ENCODE measurements around the gene KAT6B.

The KAT6B gene

GRCh38 chr10:74824184-74824899 lies 2.1 kb upstream of the KAT6B start:
- DNase-seq: peak; percentile 29

- DNase-seq: peak; percentile 36
These were observed 1.5 kb upstream of the KAT6B start for GRCh38 chr10:74824900-74825370.

GRCh38 chr10:74825371-74826141 lies 844 bp upstream of the KAT6B start:
- DNase-seq: no peak

GRCh38 chr10:74827045-74827441 lies 643 bp downstream of the KAT6B start:
- DNase-seq: no peak

GRCh38 chr10:74827694-74828093 lies 1.3 kb downstream of the KAT6B start:
- no peak for DNase-seq

GRCh38 chr10:74828946-74829345 lies 2.5 kb downstream of the KAT6B start:
- DNase-seq: no peak

GRCh38 chr10:74831518-74832120 lies 5.2 kb downstream of the KAT6B start:
- DNase-seq: no peak

GRCh38 chr10:74835963-74836362 lies 9.6 kb downstream of the KAT6B start:
- no peak for DNase-seq

- DNase-seq: no peak
These were observed 10.5 kb downstream of the KAT6B start for GRCh38 chr10:74836877-74837276.

- no peak for DNase-seq
These were observed 11.3 kb downstream of the KAT6B start for GRCh38 chr10:74837743-74838142.

GRCh38 chr10:74839708-74840107 lies 13.3 kb downstream of the KAT6B start:
- no peak for DNase-seq

- no peak for DNase-seq
These were observed 15.0 kb downstream of the KAT6B start for GRCh38 chr10:74841265-74841973.

GRCh38 chr10:74842301-74842954 lies 16.0 kb downstream of the KAT6B start:
- DNase-seq: no peak

GRCh38 chr10:74846958-74847357 lies 20.6 kb downstream of the KAT6B start:
- DNase-seq: no peak

GRCh38 chr10:74851831-74852230 lies 25.4 kb downstream of the KAT6B start:
- no peak for DNase-seq

- peak; percentile 20 for DNase-seq
These were observed 26.0 kb downstream of the KAT6B start for GRCh38 chr10:74852381-74852780.

GRCh38 chr10:74854610-74855009 lies 28.2 kb downstream of the KAT6B start:
- DNase-seq: peak; percentile 16

- DNase-seq: peak; percentile 69
These were observed 28.6 kb downstream of the KAT6B start for GRCh38 chr10:74855027-74855426.

GRCh38 chr10:74855439-74855838 lies 29.0 kb downstream of the KAT6B start:
- DNase-seq: no peak

- DNase-seq: no peak
These were observed 30.5 kb downstream of the KAT6B start for GRCh38 chr10:74856940-74857339.

- no peak for DNase-seq
These were observed 31.2 kb downstream of the KAT6B start for GRCh38 chr10:74857586-74857985.

- DNase-seq: no peak
These were observed 33.1 kb downstream of the KAT6B start for GRCh38 chr10:74859546-74859945.

GRCh38 chr10:74862625-74863024 lies 36.2 kb downstream of the KAT6B start:
- DNase-seq: no peak

Measured in hematopoietic multipotent progenitor cell treated with erythropoietin and hydrocortisone succinate and interleukin-3 and kit ligand, for 8 days (in vitro differentiated cells).